ACC112 (cell line): ENCODE measurements around the gene OR7D2.

Source experiments
- H2AFZ ChIP-seq: fragments of 200-600 bp; sonication (generic); one replicate; pipeline ENCODE4 v1.6.0; 2017; ENCODE audit warnings: antibody characterized with exemption, low read length; ENCODE audit not compliant: unreplicated experiment
- H3K27ac ChIP-seq: fragments of 200-600 bp; sonication (generic); 2 replicates; pipeline ENCODE4 v1.5.1; 2014; ENCODE audit warnings: low read depth, mild to moderate bottlenecking, antibody characterized with exemption, low read length, moderate library complexity
- H3K27me3 ChIP-seq: fragments of 200-600 bp; sonication (generic); 2 replicates; pipeline ENCODE4 v1.6.1; 2014; ENCODE audit warnings: mild to moderate bottlenecking, antibody characterized with exemption, low read length, moderate library complexity, mixed read lengths; ENCODE audit not compliant: insufficient read depth
- H3K36me3 ChIP-seq: fragments of 200-600 bp; sonication (generic); 2 replicates; pipeline ENCODE4 v1.6.1; 2016; ENCODE audit warnings: mild to moderate bottlenecking, antibody characterized with exemption, low read length, moderate library complexity, mixed read lengths; ENCODE audit not compliant: insufficient read depth
- H3K4me1 ChIP-seq: fragments of 200-600 bp; sonication (generic); one replicate; pipeline ENCODE4 v1.6.1; 2016; ENCODE audit warnings: low read length, mixed read lengths; ENCODE audit not compliant: insufficient read depth, unreplicated experiment, control insufficient read depth
- H3K4me3 ChIP-seq: fragments of 200-600 bp; sonication (generic); 2 replicates; pipeline ENCODE4 v1.5.1; 2014; ENCODE audit warnings: mild to moderate bottlenecking, low read depth, low read length
- H3K79me2 ChIP-seq: fragments of 200-600 bp; sonication (generic); one replicate; pipeline ENCODE4 v1.6.0; 2016; ENCODE audit warnings: low read length; ENCODE audit not compliant: control insufficient read depth, unreplicated experiment, insufficient read depth

Gene OR7D2

GRCh38 chr19:9178901-9179300 is at the start of gene OR7D2:
OR7D2 (plus strand) TSS chr19:9178979; CDS start chr19:9185782, 6,803 bp downstream.
- Histone ChIP-seq H3K4me3 (no peak within 1 kb of the TSS), H2AFZ (no peak within 1 kb of the TSS), H3K27ac (no peak within 1 kb of the TSS), H3K79me2 (no peaks in the 10 kb centered on the region), H3K36me3 (no peaks in the 10 kb centered on the region), H3K4me1 (no peaks in the 10 kb centered on the region), H3K27me3 (peaks cover 16% of the 10 kb centered on the region; the same call in 1 of the 2 replicates)

- Histone ChIP-seq H2AFZ (no peak overlapping the region), H3K27me3 (no peaks in the 10 kb centered on the region), H3K4me1 (peaks cover 5% of the 10 kb centered on the region), H3K36me3 (no peaks in the 10 kb centered on the region), H3K27ac (no peak overlapping the region), H3K79me2 (no peaks in the 10 kb centered on the region), H3K4me3 (no peak overlapping the region)
Observed at GRCh38 chr19:9130965-9131364, 47.8 kb upstream of the OR7D2 start.

GRCh38 chr19:9132422-9132821 is 46.4 kb upstream of the OR7D2 start:
- H3K4me3 ChIP-seq: no peak overlapping the region
- H3K36me3 ChIP-seq: no peaks in the 10 kb centered on the region
- no peak overlapping the region for H3K27ac ChIP-seq
- H3K27me3 ChIP-seq: no peaks in the 10 kb centered on the region
- no peaks in the 10 kb centered on the region for H3K79me2 ChIP-seq
- H2AFZ ChIP-seq: no peak overlapping the region
- peaks cover 5% of the 10 kb centered on the region for H3K4me1 ChIP-seq

GRCh38 chr19:9139609-9140158 is 39.1 kb upstream of the OR7D2 start:
- Histone ChIP-seq H3K36me3 (peaks cover 13% of the 10 kb centered on the region), H3K27ac (no peak overlapping the region), H3K79me2 (peaks cover 44% of the 10 kb centered on the region), H3K4me3 (peak overlapping the region; percentile 99), H2AFZ (peak overlapping the region; percentile 98), H3K27me3 (no peaks in the 10 kb centered on the region), H3K4me1 (peaks cover 11% of the 10 kb centered on the region)

- Histone ChIP-seq H3K79me2 (peaks cover 50% of the 10 kb centered on the region), H2AFZ (peak within 1 kb of the TSS; percentile 98), H3K4me1 (peaks cover 11% of the 10 kb centered on the region), H3K4me3 (peak within 1 kb of the TSS; percentile 99), H3K27ac (peak within 1 kb of the TSS; percentile 69), H3K27me3 (no peaks in the 10 kb centered on the region), H3K36me3 (peaks cover 17% of the 10 kb centered on the region)
Observed at GRCh38 chr19:9140159-9140874, 38.5 kb upstream of the OR7D2 start, which contains the start of gene ZNF317. ZNF317 (plus strand) TSS chr19:9140397; CDS start chr19:9156017, 15,620 bp downstream.

- Histone ChIP-seq H2AFZ (no peak overlapping the region), H3K4me1 (peaks cover 11% of the 10 kb centered on the region), H3K27me3 (no peaks in the 10 kb centered on the region), H3K79me2 (peaks cover 93% of the 10 kb centered on the region), H3K36me3 (peaks cover 30% of the 10 kb centered on the region), H3K4me3 (no peak overlapping the region), H3K27ac (no peak overlapping the region)
Observed at GRCh38 chr19:9144920-9145319, 33.9 kb upstream of the OR7D2 start.

- peaks cover 36% of the 10 kb centered on the region for H3K36me3 ChIP-seq
- H3K4me1 ChIP-seq: peaks cover 4% of the 10 kb centered on the region
- no peaks in the 10 kb centered on the region for H3K27me3 ChIP-seq
- H3K4me3 ChIP-seq: no peak overlapping the region
- H3K27ac ChIP-seq: no peak overlapping the region
- H2AFZ ChIP-seq: no peak overlapping the region
- peaks cover 95% of the 10 kb centered on the region for H3K79me2 ChIP-seq
Observed at GRCh38 chr19:9146882-9147281, 31.9 kb upstream of the OR7D2 start.

- Histone ChIP-seq H3K27me3 (no peaks in the 10 kb centered on the region), H3K27ac (no peak overlapping the region), H3K4me1 (no peaks in the 10 kb centered on the region), H2AFZ (no peak overlapping the region), H3K4me3 (no peak overlapping the region), H3K79me2 (peaks cover 94% of the 10 kb centered on the region), H3K36me3 (peaks cover 42% of the 10 kb centered on the region)
Observed at GRCh38 chr19:9148697-9149096, 30.1 kb upstream of the OR7D2 start.

GRCh38 chr19:9149997-9150396 is 28.8 kb upstream of the OR7D2 start:
- H3K27me3 ChIP-seq: no peaks in the 10 kb centered on the region
- H3K36me3 ChIP-seq: peaks cover 37% of the 10 kb centered on the region

GRCh38 chr19:9150650-9151049 is 28.1 kb upstream of the OR7D2 start:
- Histone ChIP-seq H3K27ac (no peak overlapping the region), H3K36me3 (peaks cover 38% of the 10 kb centered on the region), H3K4me3 (no peak overlapping the region), H3K27me3 (no peaks in the 10 kb centered on the region), H3K4me1 (no peaks in the 10 kb centered on the region), H2AFZ (no peak overlapping the region), H3K79me2 (peaks cover 94% of the 10 kb centered on the region)

More at GRCh38 chr19:9149997-9150396, 28.8 kb upstream of the OR7D2 start:
- no peak overlapping the region for H2AFZ ChIP-seq
- H3K4me3 ChIP-seq: no peak overlapping the region
- no peak overlapping the region for H3K27ac ChIP-seq
- peaks cover 95% of the 10 kb centered on the region for H3K79me2 ChIP-seq
- no peaks in the 10 kb centered on the region for H3K4me1 ChIP-seq

GRCh38 chr19:9151367-9151766 is 27.4 kb upstream of the OR7D2 start:
- Histone ChIP-seq H3K4me1 (no peaks in the 10 kb centered on the region), H3K79me2 (peaks cover 90% of the 10 kb centered on the region), H2AFZ (no peak overlapping the region), H3K4me3 (no peak overlapping the region), H3K27me3 (no peaks in the 10 kb centered on the region), H3K27ac (no peak overlapping the region), H3K36me3 (peaks cover 43% of the 10 kb centered on the region)
